GM21528 (cell line): ENCODE data around the gene ATP1A3.
"Not testable (repeated sequence)": the region's sequence is repeated elsewhere in the genome, so short reads cannot be mapped to it uniquely, and the experiment has no call there.

Experiments
- ATAC-seq: cut with Tn5 transposase; IDR thresholded peaks from one replicate; pipeline ENCODE4 v1.9.1; 2021; ENCODE audit warnings: mild to moderate bottlenecking, moderate library complexity; ENCODE audit not compliant: unreplicated experiment, low FRiP score

Gene ATP1A3

GRCh38 chr19:41993612-41994483 is at the start of gene ATP1A3:
ATP1A3 (minus strand) TSS chr19:41994230; CDS start chr19:41994076, 154 bp downstream.
- ATAC-seq = no peak

GRCh38 chr19:42042455-42043170 is 48.6 kb upstream of the ATP1A3 start:
- no peak for ATAC-seq

- ATAC-seq = not testable (repeated sequence)
These were observed 46.5 kb upstream of the ATP1A3 start for GRCh38 chr19:42040491-42040890.

- no peak for ATAC-seq
These were observed 46.0 kb upstream of the ATP1A3 start for GRCh38 chr19:42040031-42040430.

DNA sequence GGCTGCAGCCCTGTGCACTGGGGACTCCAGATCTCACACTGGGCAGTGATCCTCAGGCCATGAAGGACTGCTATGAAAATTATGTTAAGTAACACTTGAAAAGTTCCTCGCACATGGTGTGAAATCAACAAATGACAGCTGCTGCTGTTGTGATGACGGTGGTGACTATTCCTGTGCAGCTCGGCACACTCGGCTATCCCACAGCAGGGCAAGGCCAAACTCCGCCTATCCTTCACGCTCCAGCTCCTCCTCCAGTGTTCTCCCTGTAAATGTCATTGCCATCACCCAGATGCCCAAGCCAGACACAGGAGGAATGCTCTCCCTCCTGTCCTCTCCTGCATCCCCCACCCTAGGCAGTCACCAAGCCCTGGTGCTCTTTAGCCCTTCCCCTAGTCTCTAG is 44.6 kb upstream of the ATP1A3 start:
- no peak for ATAC-seq

GRCh38 chr19:42037649-42038048 is 43.6 kb upstream of the ATP1A3 start:
- ATAC-seq = no peak

DNA sequence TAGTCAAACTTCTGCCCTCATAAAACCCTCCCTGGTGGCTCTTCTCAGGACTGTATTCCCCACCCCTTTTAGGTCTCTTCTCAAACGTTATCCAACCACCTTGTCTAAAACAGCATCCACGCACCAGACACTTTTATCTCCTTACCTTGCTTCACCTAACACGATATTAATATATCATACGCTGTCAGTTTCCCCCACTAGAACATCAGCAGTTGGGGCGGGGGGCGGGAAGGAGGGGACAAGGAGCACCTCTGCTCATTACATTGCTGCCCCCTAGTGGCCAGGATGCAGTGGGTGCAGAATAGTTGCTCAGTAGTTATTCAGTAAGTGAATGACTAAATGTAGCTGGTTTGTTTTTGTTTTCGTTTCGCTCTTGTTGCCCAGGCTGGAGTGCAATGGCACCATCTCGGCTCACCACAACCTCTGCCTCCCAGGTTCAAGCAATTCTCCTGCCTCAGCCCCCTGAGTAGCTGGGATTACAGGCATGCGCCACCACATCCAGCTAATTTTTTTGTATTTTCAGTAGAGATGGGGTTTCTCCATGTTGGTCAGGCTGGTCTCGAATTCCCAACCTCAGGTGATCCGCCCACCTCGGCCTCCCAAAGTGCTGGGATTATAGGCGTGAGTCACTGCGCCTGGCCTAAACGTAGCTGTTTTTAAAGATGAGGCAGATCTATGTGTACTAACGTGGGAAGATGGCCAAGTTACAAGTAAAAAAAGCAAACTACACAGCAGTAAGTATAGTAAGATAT is 40.8 kb upstream of the ATP1A3 start:
- ATAC-seq = not testable (repeated sequence)

GRCh38 chr19:42033413-42033812 is 39.4 kb upstream of the ATP1A3 start:
- no peak for ATAC-seq

GRCh38 chr19:42032431-42032830 is 38.4 kb upstream of the ATP1A3 start:
- no peak for ATAC-seq

GRCh38 chr19:42030645-42031440 is 36.8 kb upstream of the ATP1A3 start:
- ATAC-seq = no peak

GRCh38 chr19:42028304-42029216 is 34.5 kb upstream of the ATP1A3 start:
- no peak for ATAC-seq

- no peak for ATAC-seq
These were observed 30.6 kb upstream of the ATP1A3 start for GRCh38 chr19:42024622-42025111.

GRCh38 chr19:42023943-42024260 is 29.9 kb upstream of the ATP1A3 start:
- no peak for ATAC-seq

- ATAC-seq = no peak
These were observed 29.3 kb upstream of the ATP1A3 start for GRCh38 chr19:42023121-42023942.

GRCh38 chr19:42022616-42023015 is 28.6 kb upstream of the ATP1A3 start:
- no peak for ATAC-seq

- ATAC-seq = no peak
These were observed 27.2 kb upstream of the ATP1A3 start for GRCh38 chr19:42021185-42021584.

- no peak for ATAC-seq
These were observed 24.6 kb upstream of the ATP1A3 start for GRCh38 chr19:42018503-42019193.

GRCh38 chr19:42017040-42017439 is 23.0 kb upstream of the ATP1A3 start:
- ATAC-seq = no peak
